Upper lobe of right lung (tissue), 1 donor: Measurements from ENCODE around the gene ASB2. TPM values are rescaled to one million over a fixed set of nuclear protein-coding genes. Genes with fewer than 3 reads are reported as not detected.

Source experiments
- ATAC-seq: fragments of 200-7000 bp; cut with Tn5 transposase; one replicate; pipeline ENCODE4 v1.9.1; 2020; ENCODE audit warnings: mild to moderate bottlenecking, moderate library complexity
- DNase-seq: peaks from one replicate; pipeline ENCODE4 v3.0.0-alpha.2; 2020
- H3K27ac ChIP-seq: fragments of 200-600 bp; one replicate; pipeline ENCODE4 v1.8.0; 2022
- H3K27me3 ChIP-seq: fragments of 200-600 bp; one replicate; pipeline ENCODE4 v1.8.0; 2022; ENCODE audit warnings: mild to moderate bottlenecking
- H3K36me3 ChIP-seq: fragments of 200-600 bp; one replicate; pipeline ENCODE4 v1.8.0; 2022
- H3K4me1 ChIP-seq: fragments of 200-600 bp; one replicate; pipeline ENCODE4 v1.8.0; 2022
- H3K4me3 ChIP-seq: fragments of 200-600 bp; one replicate; pipeline ENCODE4 v1.8.0; 2022; ENCODE audit warnings: mild to moderate bottlenecking
- H3K9me3 ChIP-seq: fragments of 200-600 bp; one replicate; pipeline ENCODE4 v1.8.0; 2022
- intact Hi-C: fragments of 100-400 bp; cut with DNase I; formaldehyde crosslinking; loops from one replicate; pipeline ENCODE4 v1.11.0; 2022
- total RNA-seq: library from RNA; stranded (reverse); fragmentation: NEBNext Ultra II Directional; extraction: Animal tissue kit (Norgen Biotek cat#: 25700); gene quantifications from one replicate; pipeline ENCODE4 v1.2.1, GENCODE V29; 2021
- TF ChIP-seq, protein P1 (sequence below): fragments of 200-600 bp; IDR thresholded peaks from one replicate; pipeline ENCODE4 v1.8.0; 2022; ENCODE audit warnings: antibody characterized with exemption
- donor health status: DM: no; HTN: yes; CAD: no; lungs with severe emphysema.

Gene ASB2
- total RNA-seq, 1 donor from 2014 or later: 3.2 TPM

DNA sequence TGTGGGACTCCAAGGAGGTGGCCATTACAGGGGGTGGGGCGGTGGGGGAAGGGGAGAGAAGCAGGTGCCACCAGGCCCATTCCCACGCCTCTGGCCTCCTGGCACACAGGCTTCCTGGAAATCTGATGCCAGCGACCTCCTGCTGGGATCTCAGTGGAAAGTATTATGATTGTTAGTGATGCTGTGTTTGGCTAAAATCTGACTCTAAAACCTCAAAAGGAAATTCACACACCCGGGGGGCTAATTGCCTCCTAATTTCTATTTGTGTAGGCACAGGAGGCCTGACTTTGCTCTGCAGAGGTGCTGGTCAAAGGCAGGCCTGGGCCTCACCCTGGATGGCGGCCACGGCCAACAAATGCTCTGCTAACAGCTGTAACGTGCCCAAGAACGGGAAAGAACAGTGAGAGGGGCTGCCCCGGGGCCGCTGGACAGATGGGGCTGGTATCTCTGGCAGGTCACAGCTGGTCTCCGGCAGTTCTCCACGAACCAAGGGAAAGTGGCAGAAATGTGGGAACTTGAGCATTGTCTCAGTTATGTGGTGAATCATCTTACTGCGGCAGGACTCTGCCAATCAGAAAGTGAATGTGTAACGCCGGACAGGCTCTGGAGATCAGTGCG lies 35.0 kb downstream of the ASB2 start:
- Histone ChIP-seq H3K36me3 (no peaks in the 10 kb centered on the region), H3K9me3 (no peaks in the 10 kb centered on the region), H3K4me3 (no peak overlapping the region), H3K4me1 (peaks cover 6% of the 10 kb centered on the region), H3K27ac (no peak overlapping the region), H3K27me3 (peaks cover 17% of the 10 kb centered on the region)
- TF ChIP-seq, protein P1, sequence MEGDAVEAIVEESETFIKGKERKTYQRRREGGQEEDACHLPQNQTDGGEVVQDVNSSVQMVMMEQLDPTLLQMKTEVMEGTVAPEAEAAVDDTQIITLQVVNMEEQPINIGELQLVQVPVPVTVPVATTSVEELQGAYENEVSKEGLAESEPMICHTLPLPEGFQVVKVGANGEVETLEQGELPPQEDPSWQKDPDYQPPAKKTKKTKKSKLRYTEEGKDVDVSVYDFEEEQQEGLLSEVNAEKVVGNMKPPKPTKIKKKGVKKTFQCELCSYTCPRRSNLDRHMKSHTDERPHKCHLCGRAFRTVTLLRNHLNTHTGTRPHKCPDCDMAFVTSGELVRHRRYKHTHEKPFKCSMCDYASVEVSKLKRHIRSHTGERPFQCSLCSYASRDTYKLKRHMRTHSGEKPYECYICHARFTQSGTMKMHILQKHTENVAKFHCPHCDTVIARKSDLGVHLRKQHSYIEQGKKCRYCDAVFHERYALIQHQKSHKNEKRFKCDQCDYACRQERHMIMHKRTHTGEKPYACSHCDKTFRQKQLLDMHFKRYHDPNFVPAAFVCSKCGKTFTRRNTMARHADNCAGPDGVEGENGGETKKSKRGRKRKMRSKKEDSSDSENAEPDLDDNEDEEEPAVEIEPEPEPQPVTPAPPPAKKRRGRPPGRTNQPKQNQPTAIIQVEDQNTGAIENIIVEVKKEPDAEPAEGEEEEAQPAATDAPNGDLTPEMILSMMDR: no peak
- DNase-seq: no peak
- no peak for ATAC-seq
- intact Hi-C loops: no loop called here

DNA sequence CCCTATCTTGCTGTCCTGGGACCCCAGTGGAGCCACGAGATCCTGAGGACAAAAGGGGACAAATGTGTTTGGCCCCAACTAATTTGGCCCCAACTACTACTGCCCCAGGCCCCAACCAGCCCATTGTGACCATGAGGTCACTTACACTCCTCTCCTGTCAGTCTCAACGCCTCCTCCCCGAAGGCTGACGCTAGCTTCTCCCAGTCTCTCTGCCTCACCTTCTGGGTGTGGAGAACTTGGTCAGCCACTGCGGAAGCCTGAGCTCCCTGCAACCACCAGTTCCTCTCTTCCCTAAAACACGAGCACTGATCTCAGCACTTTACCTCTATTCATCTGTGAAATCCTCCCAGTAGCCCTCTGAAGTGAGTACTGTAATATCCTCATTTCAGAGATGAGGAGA lies 35.9 kb downstream of the ASB2 start:
- DNase-seq: no peak
- Histone ChIP-seq H3K4me3 (no peak overlapping the region), H3K27ac (no peak overlapping the region), H3K27me3 (peaks cover 17% of the 10 kb centered on the region), H3K9me3 (no peaks in the 10 kb centered on the region), H3K36me3 (no peaks in the 10 kb centered on the region), H3K4me1 (peaks cover 6% of the 10 kb centered on the region)
- intact Hi-C loops: no loop called here
- peak; percentile 8 for ATAC-seq
- TF ChIP-seq, protein P1: no peak

DNA sequence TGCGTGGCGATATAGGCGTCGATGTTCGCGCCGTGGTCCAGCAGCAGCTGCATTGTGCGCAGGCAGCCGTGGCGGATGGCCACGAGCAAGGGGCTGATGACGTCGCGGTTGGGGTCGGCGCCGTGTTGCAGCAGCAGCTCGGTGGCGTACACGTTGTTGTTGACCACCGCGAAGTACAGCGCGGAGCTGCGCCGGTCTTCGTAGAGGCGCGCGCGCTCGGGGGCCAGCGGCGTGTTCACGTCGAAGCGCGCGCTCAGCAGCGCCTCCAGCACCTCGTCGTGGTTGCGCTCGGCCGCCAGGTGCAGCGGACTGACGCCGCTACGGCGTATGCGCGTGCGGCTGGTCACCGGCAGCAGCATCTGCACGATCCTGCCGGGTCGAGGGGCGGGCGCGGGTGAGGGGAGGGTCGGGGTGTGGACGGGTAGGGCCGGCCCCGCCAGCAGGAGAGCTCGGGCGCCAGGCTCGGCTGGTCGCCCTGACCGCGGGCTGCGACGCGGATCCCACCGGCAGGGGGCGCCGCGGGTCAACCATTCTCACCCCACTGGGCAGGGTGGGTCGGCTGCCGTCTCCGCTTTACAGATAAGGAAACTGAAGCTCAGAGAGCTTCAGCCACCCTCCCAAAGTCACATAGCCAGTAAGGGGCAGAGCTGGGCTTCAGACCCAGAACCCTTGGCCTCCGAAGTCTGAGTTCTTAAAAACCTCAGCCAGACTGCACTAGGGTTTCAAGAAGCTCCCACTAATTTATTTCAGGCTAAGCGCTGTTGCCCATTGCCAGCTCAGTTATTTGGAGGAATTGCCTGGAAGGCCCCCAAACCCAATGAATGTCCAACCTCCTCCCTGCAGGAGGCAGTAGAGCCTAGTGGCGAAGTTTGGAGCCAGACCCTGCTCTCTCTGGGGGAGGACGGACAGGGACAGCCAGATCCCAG lies 36.8 kb downstream of the ASB2 start:
- peaks cover 6% of the 10 kb centered on the region for H3K4me1 ChIP-seq
- no peaks in the 10 kb centered on the region for H3K36me3 ChIP-seq
- intact Hi-C loops: no loop called here
- TF ChIP-seq, protein P1: peak; percentile 84
- DNase-seq (peak; percentile 91), ATAC-seq (peak; percentile 93)
- H3K27ac ChIP-seq: no peak overlapping the region
- H3K9me3 ChIP-seq: no peaks in the 10 kb centered on the region
- H3K4me3 ChIP-seq: peak overlapping the region; percentile 36
- H3K27me3 ChIP-seq: peaks cover 22% of the 10 kb centered on the region

DNA sequence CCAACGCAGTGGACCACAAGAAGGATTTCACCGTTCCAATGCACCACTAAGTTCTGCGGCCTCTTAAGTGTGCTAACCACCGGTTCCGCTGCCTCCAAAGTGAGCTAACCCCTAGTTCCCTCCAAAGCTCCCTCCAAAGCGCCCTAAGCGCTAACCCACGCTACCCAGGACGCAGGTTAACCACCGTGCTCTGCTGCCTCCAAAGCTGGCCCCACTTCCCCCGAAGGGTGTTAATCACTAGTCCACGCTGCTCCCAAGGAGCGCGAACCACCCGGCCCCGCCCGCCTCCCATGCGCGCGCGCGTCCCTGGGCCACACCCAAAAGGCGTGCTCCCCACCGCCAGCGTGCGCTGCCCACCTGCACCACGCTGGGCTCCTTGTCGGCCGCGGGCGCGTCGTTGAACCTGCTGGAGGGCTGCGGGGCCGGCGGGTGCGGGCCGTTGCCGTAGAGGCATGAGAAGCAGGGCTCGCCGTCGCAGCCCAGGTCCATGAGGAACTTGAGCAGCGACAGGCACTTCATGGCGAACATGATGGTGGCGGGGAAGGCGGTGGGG lies 37.5 kb downstream of the ASB2 start:
- TF ChIP-seq, protein P1: no peak
- Histone ChIP-seq H3K27ac (no peak overlapping the region), H3K27me3 (peaks cover 22% of the 10 kb centered on the region), H3K4me1 (peaks cover 6% of the 10 kb centered on the region), H3K4me3 (peak overlapping the region; percentile 36), H3K36me3 (no peaks in the 10 kb centered on the region), H3K9me3 (no peaks in the 10 kb centered on the region)
- intact Hi-C loops: no loop called here
- ATAC-seq (no peak), DNase-seq (no peak)

DNA sequence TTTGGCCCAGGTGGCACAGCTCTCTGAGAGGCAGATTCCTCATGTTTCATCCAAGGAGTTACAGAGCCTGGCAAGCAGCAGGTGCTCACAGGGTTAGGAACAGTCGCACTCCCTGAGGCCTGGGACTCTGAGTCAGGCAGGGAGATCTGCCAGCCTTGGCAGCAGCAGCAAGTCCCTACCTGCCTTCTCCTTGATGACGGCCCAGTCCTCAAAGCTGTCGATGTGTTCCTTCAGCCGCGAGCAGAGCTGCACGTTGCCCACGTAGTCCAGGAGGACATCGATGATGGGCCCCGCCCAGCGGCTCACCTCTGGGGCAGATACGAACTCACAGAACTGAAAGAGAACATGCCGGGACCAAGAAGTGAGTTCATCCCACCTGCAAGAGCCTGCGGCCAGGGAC lies 38.9 kb downstream of the ASB2 start:
- no peaks in the 10 kb centered on the region for H3K36me3 ChIP-seq
- peaks cover 22% of the 10 kb centered on the region for H3K27me3 ChIP-seq
- DNase-seq (no peak), ATAC-seq (no peak)
- peaks cover 6% of the 10 kb centered on the region for H3K4me1 ChIP-seq
- TF ChIP-seq, protein P1: no peak
- intact Hi-C loops: no loop called here
- no peaks in the 10 kb centered on the region for H3K9me3 ChIP-seq
- no peak overlapping the region for H3K27ac ChIP-seq
- H3K4me3 ChIP-seq: no peak overlapping the region
